GM12878 (cell line): Measurements from ENCODE around the gene NFASC. TPM values are rescaled to one million over a fixed set of nuclear protein-coding genes. Genes with fewer than 3 reads are reported as not detected.

Experiments
- ATAC-seq: fragments of 200-7000 bp; cut with Tn5 transposase; 3 replicates; pipeline ENCODE4 v1.9.1; 2020; ENCODE audit warnings: mild to moderate bottlenecking, moderate library complexity
- BruUV-seq: library from RNA; stranded (reverse); fragments of 400-500 nt; replicated peaks from 2 replicates; lab custom pipeline; 2021; lab: Mats Ljungman, UMichigan
- CTCF ChIA-PET: fragments of 300-600 bp; sonication (Branson Sonifier 250); formaldehyde crosslinking; extraction: SDS; loops from one replicate; lab custom pipeline; 2021; ENCODE audit warnings: inconsistent platforms; lab: Yijun Ruan, JAX
- POLR2A ChIA-PET: fragments of 350-600 bp; formaldehyde crosslinking; extraction: SDS; loops from one replicate; lab custom pipeline; 2021; ENCODE audit warnings: inconsistent platforms; lab: Charles Lee
- RAD21 ChIA-PET: fragments of 300-600 bp; sonication (Branson Sonifier 250); formaldehyde crosslinking; loops from one replicate; lab custom pipeline; 2023; ENCODE audit warnings: antibody characterized with exemption; ENCODE audit not compliant: unreplicated experiment; lab: Charles Lee
- SMC1A ChIA-PET: fragments of 300-600 bp; sonication (Branson Sonifier 250); formaldehyde crosslinking; loops from one replicate; lab custom pipeline; 2023; ENCODE audit not compliant: unreplicated experiment, uncharacterized antibody; lab: Charles Lee
- DNase-seq: peaks from one replicate; pipeline ENCODE4 v3.0.0-alpha.2; 2011; ENCODE audit warnings: low read depth, low spot score
- FAIRE-seq: peaks from 3 replicates; lab custom pipeline; 2011; peaks lifted over from hg19 to GRCh38; lab: Jason Lieb, UNC
- H2AFZ ChIP-seq: 2 replicates; pipeline ENCODE4 v1.6.0; 2011; ENCODE audit warnings: low read depth, low read length, control low read depth; ENCODE audit not compliant: control insufficient read depth
- H3K27ac ChIP-seq: 2 replicates; pipeline ENCODE4 v1.5.1; 2011; ENCODE audit warnings: control low read depth; ENCODE audit not compliant: control insufficient read depth, insufficient read depth
- H3K27me3 ChIP-seq, 2 experiments: replicated peaks in 1 of 2; 2 replicates each; pipeline versions ENCODE4 v1.6.0 to v1.6.1; 2011; ENCODE audit warnings: low read length in 1 of 2; ENCODE audit not compliant: control insufficient read depth in 2 of 2, insufficient read depth in 2 of 2
- H3K36me3 ChIP-seq, 2 experiments: 2 replicates each; pipeline ENCODE4 v1.5.1; 2011; ENCODE audit warnings: low read length in 1 of 2; ENCODE audit not compliant: control insufficient read depth in 2 of 2, insufficient read depth in 2 of 2
- H3K4me1 ChIP-seq: 2 replicates; pipeline ENCODE4 v1.6.1; 2011; ENCODE audit warnings: mild to moderate bottlenecking, low read length, moderate library complexity, mixed read lengths; ENCODE audit not compliant: control insufficient read depth, insufficient read depth
- H3K4me2 ChIP-seq: 2 replicates; pipeline ENCODE4 v1.6.0; 2011; ENCODE audit warnings: control low read depth; ENCODE audit not compliant: control insufficient read depth, insufficient read depth
- H3K4me3 ChIP-seq: fragments of 200-600 bp; sonication (generic); 2 replicates; pipeline ENCODE4 v1.5.1; 2016
- H3K79me2 ChIP-seq: 2 replicates; pipeline ENCODE4 v1.6.0; 2011; ENCODE audit warnings: low read length; ENCODE audit not compliant: control insufficient read depth, insufficient read depth
- H3K9ac ChIP-seq: 2 replicates; pipeline ENCODE4 v1.8.0; 2011; ENCODE audit warnings: low read length, control low read depth, mixed read lengths; ENCODE audit not compliant: control insufficient read depth, insufficient read depth
- H3K9me3 ChIP-seq: replicated peaks from 3 replicates; pipeline ENCODE4 v1.5.1; 2011; ENCODE audit warnings: mild to moderate bottlenecking, low read length; ENCODE audit not compliant: control insufficient read depth, insufficient read depth
- H4K20me1 ChIP-seq: 2 replicates; pipeline ENCODE4 v1.6.0; 2011; ENCODE audit not compliant: control insufficient read depth, insufficient read depth
- ATF7 ChIP-seq: fragments of 450-650 bp; IDR thresholded peaks from 2 replicates; pipeline ENCODE4 v1.6.1; 2016; ENCODE audit warnings: low read depth, mild to moderate bottlenecking
- BHLHE40 ChIP-seq, 2 experiments: fragments of 450-650 bp in 1 of 2; IDR thresholded peaks; 2 replicates each; pipeline ENCODE4 v1.6.1; 2011 to 2017; ENCODE audit warnings: low read depth in 2 of 2, borderline replicate concordance in 1 of 2, improper control_type of control experiment in 1 of 2, low read length in 1 of 2, mild to moderate bottlenecking in 1 of 2
- CBX5 ChIP-seq: sonication (generic); IDR thresholded peaks from 2 replicates; pipeline ENCODE4 v1.6.1; 2016; ENCODE audit warnings: low read depth, moderate library complexity, mild to moderate bottlenecking, inconsistent platforms
- DPF2 ChIP-seq: fragments of 450-650 bp; IDR thresholded peaks from 2 replicates; pipeline ENCODE4 v1.6.1; 2017; ENCODE audit warnings: mild to moderate bottlenecking
- ESRRA ChIP-seq: IDR thresholded peaks from 2 replicates; pipeline ENCODE4 v1.6.1; 2012; ENCODE audit warnings: mild to moderate bottlenecking, low read length, improper control_type of control experiment
- GABPA ChIP-seq: IDR thresholded peaks from 2 replicates; pipeline ENCODE4 v1.6.1; 2014; ENCODE audit warnings: antibody characterized with exemption, low read depth, mild to moderate bottlenecking, inconsistent platforms
- HDGF ChIP-seq: fragments of 450-650 bp; IDR thresholded peaks from 2 replicates; pipeline ENCODE4 v1.6.1; 2016; ENCODE audit warnings: antibody characterized with exemption
- MYC ChIP-seq: IDR thresholded peaks from 2 replicates; pipeline ENCODE4 v1.6.1; 2011; ENCODE audit warnings: mild to moderate bottlenecking, low read length, moderate library complexity, inconsistent platforms; ENCODE audit not compliant: insufficient read depth, insufficient replicate concordance, insufficient read length, severe bottlenecking
- NRF1 ChIP-seq: conservative IDR thresholded peaks from 2 replicates; pipeline ENCODE4 v1.6.1; 2011; ENCODE audit warnings: mild to moderate bottlenecking, low read depth, low read length, improper control_type of control experiment
- POU2F2 ChIP-seq: IDR thresholded peaks from 3 replicates; pipeline ENCODE4 v1.6.1; 2011; ENCODE audit warnings: low read depth, mild to moderate bottlenecking, low read length, borderline replicate concordance
- RB1 ChIP-seq: fragments of 450-650 bp; formaldehyde crosslinking; IDR thresholded peaks from 2 replicates; pipeline ENCODE4 v1.6.1; 2017; ENCODE audit warnings: mild to moderate bottlenecking, borderline replicate concordance
- SIN3A ChIP-seq: IDR thresholded peaks from 2 replicates; pipeline ENCODE4 v1.6.1; 2012; ENCODE audit warnings: low read depth, low read length, improper control_type of control experiment
- SPI1 ChIP-seq: IDR thresholded peaks from 2 replicates; pipeline ENCODE4 v1.6.1; 2011; ENCODE audit warnings: low read depth, mild to moderate bottlenecking, low read length, moderate library complexity, borderline replicate concordance; ENCODE audit not compliant: insufficient read depth
- SRF ChIP-seq, 2 experiments: IDR thresholded peaks; 2 replicates each; pipeline ENCODE4 v1.6.1; 2011; ENCODE audit warnings: low read depth in 2 of 2, low read length in 2 of 2, mild to moderate bottlenecking in 1 of 2, moderate library complexity in 1 of 2
- USF1 ChIP-seq: IDR thresholded peaks from 2 replicates; pipeline ENCODE4 v1.6.1; 2011; ENCODE audit warnings: borderline replicate concordance, low read depth, mild to moderate bottlenecking, moderate library complexity, mixed read lengths, low read length; ENCODE audit not compliant: insufficient read depth; ENCODE audit errors: extremely low read length
- ZZZ3 ChIP-seq: IDR thresholded peaks from 2 replicates; pipeline ENCODE4 v1.6.1; 2011; ENCODE audit warnings: low read depth; ENCODE audit not compliant: control insufficient read depth, insufficient read length
- WGBS: methylation state at CpG from one replicate; pipeline ENCODE4 v1.1.6; 2016; ENCODE audit warnings: low lambda C conversion rate; ENCODE audit not compliant: insufficient replicate concordance, insufficient coverage; ENCODE audit errors: missing lambda C conversion rate; 5-methylcytosine and 5-hydroxymethylcytosine counted together
- in situ Hi-C: fragments of 300-500 bp; cut with MboI; formaldehyde crosslinking; loops from 9 replicates; pipeline ENCODE4 v1.14.3; 2018; ENCODE audit warnings: mixed read lengths
- intact Hi-C: fragments of 100-400 bp; cut with micrococcal nuclease; formaldehyde crosslinking; loops from one replicate; pipeline ENCODE4 v1.14.2; 2022; ENCODE audit not compliant: unreplicated experiment
- polyA plus RNA-seq, 11 experiments: library from polyadenylated mRNA; depleted of rRNA in 4 of 11; unstranded in 6 of 11; stranded (reverse) in 5 of 11; fragments of >200 nt; fragmentation: Nextera tagmentation in 4 of 11; fragmentation: Illumina TruSeq in 1 of 11; extraction: Ambion mirVana in 4 of 11; extraction: Trizol in 1 of 11; gene quantifications; 1 replicate in 1 of 11; 2 replicates in 10 of 11; pipeline versions ENCODE4 v1.2.1 to v1.2.3, GENCODE V29; 2011 to 2016; ENCODE audit warnings: inconsistent platforms in 2 of 11, missing spikeins in 2 of 11, low read depth in 1 of 11
- total RNA-seq, 4 experiments: library from RNA; depleted of rRNA in 3 of 4; stranded (reverse); fragments of >200 nt in 3 of 4; fragmentation: Illumina TruSeq in 1 of 4; extraction: Trizol in 1 of 4; gene quantifications; 2 replicates each; pipeline versions ENCODE4 v1.2.1 to v1.2.3, GENCODE V29; 2013 to 2021

The NFASC gene
- total and polyA plus RNA-seq, 10 of the 15 experiments (the other 5 are each of a cell fraction or from before 2014, with no cell fraction given): 0.04 to 0.31 (median 0.12) TPM; not detected in 4

GRCh38 chr1:205046870-205047269, 176.2 kb downstream of the NFASC start:
- Histone ChIP-seq H2AFZ (no peak overlapping the region), H3K4me1 (no peaks in the 10 kb centered on the region), H3K9ac (no peak overlapping the region), H3K79me2 (no peaks in the 10 kb centered on the region), H3K36me3 (no peaks in the 10 kb centered on the region), H3K27ac (no peak overlapping the region), H3K4me2 (no peak overlapping the region), H3K9me3 (no peaks in the 10 kb centered on the region), H3K27me3 (peaks cover 0 to 11% of the 10 kb centered on the region in 2 experiments), H3K4me3 (no peak overlapping the region), H4K20me1 (no peaks in the 10 kb centered on the region)
- no TSS peak for BruUV-seq
- FAIRE-seq (no peak), ATAC-seq (no peak), DNase-seq (no peak)
- WGBS: 3% methylated on average over 4 of the region's 4 CpGs
- ChIA-PET POLR2A (interaction anchor here (0.6 kb wide), 1 partner anchor 361 kb away, joined by 5 read pairs; no protein-coding TSS in a partner anchor), CTCF (no interaction called here), SMC1A (no interaction called here), RAD21 (no interaction called here)
- no peak for TF ChIP-seq SRF (IDR thresholded peaks at IDR 0.05; ENCODE audit: low read depth in 2 of 2, low read length in 2 of 2)
- TF ChIP-seq SPI1: no peak
- TF ChIP-seq BHLHE40 (IDR thresholded peaks at IDR 0.05; ENCODE audit: borderline replicate concordance in 1 of 2, low read depth in 2 of 2, low read length in 1 of 2): no peak
- TF ChIP-seq USF1: no peak
- no peak for TF ChIP-seq GABPA
- in situ Hi-C loops: no loop called here
- intact Hi-C loops: no loop called here

GRCh38 chr1:205047764-205048231, 177.1 kb downstream of the NFASC start:
- ATAC-seq (no peak), DNase-seq (no peak), FAIRE-seq (no peak)
- H3K4me1 ChIP-seq: no peaks in the 10 kb centered on the region
- no peaks in the 10 kb centered on the region for H4K20me1 ChIP-seq
- intact Hi-C loops: no loop called here
- H3K9me3 ChIP-seq: no peaks in the 10 kb centered on the region
- no peak overlapping the region for H3K4me2 ChIP-seq
- in situ Hi-C loops: no loop called here
- no peak overlapping the region for H3K27ac ChIP-seq
- WGBS: 22% methylated on average over 5 of the region's 5 CpGs
- ChIA-PET POLR2A (interaction anchor here (0.5 kb wide), 1 partner anchor 545 kb away, joined by 6 read pairs; no protein-coding TSS in a partner anchor), RAD21 (no interaction called here), CTCF (no interaction called here), SMC1A (no interaction called here)
- H3K4me3 ChIP-seq: no peak overlapping the region
- H3K79me2 ChIP-seq: no peaks in the 10 kb centered on the region
- no peaks in the 10 kb centered on the region for H3K36me3 ChIP-seq
- BruUV-seq: no TSS peak
- peaks cover 0 to 10% of the 10 kb centered on the region in 2 experiments; a peak in 3 of 4 replicates for H3K27me3 ChIP-seq
- H2AFZ ChIP-seq: no peak overlapping the region
- no peak overlapping the region for H3K9ac ChIP-seq
- no peak for TF ChIP-seq ZZZ3
- TF ChIP-seq ESRRA: no peak
- TF ChIP-seq POU2F2: no peak
- no peak for TF ChIP-seq HDGF
- no peak for TF ChIP-seq ATF7
- TF ChIP-seq MYC: no peak
- TF ChIP-seq DPF2: no peak
- no peak for TF ChIP-seq RB1
- TF ChIP-seq SIN3A: no peak
- no peak for TF ChIP-seq CBX5
- no peak for TF ChIP-seq USF1
- TF ChIP-seq NRF1: no peak
